AG10803 (cell line): ENCODE results near the gene PAPSS1.
"Not testable (repeated sequence)": the region's sequence is repeated elsewhere in the genome, so short reads cannot be mapped to it uniquely, and the experiment has no call there.

Experiments used
- DNase-seq: peaks from one replicate; pipeline ENCODE4 v3.0.0; 2010; ENCODE audit warnings: low read depth
- H3K4me3 ChIP-seq: 2 replicates; pipeline ENCODE4 v1.5.1; 2011; ENCODE audit warnings: mild to moderate bottlenecking, low read length, control low read depth
- TF ChIP-seq, protein P1 (sequence below): conservative IDR thresholded peaks from 2 replicates; pipeline ENCODE4 v1.5.1; 2011; ENCODE audit warnings: mild to moderate bottlenecking, low read length, control low read depth, inconsistent platforms

The PAPSS1 gene

GRCh38 chr4:107699466-107700206, 20.4 kb downstream of the PAPSS1 start:
- H3K4me3 ChIP-seq, result no peak overlapping the region
- TF ChIP-seq, protein P1, sequence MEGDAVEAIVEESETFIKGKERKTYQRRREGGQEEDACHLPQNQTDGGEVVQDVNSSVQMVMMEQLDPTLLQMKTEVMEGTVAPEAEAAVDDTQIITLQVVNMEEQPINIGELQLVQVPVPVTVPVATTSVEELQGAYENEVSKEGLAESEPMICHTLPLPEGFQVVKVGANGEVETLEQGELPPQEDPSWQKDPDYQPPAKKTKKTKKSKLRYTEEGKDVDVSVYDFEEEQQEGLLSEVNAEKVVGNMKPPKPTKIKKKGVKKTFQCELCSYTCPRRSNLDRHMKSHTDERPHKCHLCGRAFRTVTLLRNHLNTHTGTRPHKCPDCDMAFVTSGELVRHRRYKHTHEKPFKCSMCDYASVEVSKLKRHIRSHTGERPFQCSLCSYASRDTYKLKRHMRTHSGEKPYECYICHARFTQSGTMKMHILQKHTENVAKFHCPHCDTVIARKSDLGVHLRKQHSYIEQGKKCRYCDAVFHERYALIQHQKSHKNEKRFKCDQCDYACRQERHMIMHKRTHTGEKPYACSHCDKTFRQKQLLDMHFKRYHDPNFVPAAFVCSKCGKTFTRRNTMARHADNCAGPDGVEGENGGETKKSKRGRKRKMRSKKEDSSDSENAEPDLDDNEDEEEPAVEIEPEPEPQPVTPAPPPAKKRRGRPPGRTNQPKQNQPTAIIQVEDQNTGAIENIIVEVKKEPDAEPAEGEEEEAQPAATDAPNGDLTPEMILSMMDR, result no peak
- no peak for DNase-seq

- not testable (repeated sequence) for H3K4me3 ChIP-seq, DNase-seq
These were observed 23.8 kb downstream of the PAPSS1 start for GRCh38 chr4:107696187-107696586.

DNA sequence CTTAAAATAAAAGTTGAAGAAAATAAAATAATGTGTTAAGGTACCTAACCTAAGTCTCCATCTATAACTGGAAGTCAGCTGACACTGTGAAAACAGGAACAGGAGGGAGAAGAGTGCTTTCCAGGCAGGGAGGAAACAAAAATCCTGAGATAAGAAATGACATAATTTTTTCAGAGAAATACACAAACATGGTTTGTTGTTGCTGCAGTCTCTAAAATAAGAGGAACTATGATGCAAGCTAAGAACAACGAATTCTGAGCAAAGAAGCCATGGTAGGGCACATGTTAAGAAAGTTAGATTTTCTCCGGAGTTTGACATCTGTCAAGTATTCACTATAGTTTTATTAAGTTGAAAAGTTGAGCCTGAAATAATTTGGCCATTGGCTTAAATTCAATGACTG, 26.9 kb downstream of the PAPSS1 start:
- no peak overlapping the region for H3K4me3 ChIP-seq
- no peak for DNase-seq
- TF ChIP-seq, protein P1, result no peak

DNA sequence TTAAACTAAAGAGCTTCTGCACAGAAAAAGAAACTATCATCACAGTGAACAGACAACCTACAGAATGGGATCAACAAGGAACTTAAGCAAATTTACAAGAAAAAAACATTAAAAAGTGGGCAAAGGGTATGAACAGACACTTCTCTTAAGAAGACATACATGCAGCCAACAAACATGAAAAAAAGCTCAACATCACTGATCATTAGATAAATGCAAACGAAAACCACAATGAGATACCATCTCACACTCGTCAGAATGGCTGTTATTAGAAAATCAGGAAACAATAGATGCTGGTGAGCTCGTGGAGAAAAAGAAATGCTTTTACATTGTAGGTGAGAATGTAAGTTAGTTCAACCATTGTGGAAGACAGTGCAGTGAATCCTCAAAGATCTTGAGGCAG, 27.8 kb downstream of the PAPSS1 start:
- H3K4me3 ChIP-seq, result no peak overlapping the region
- TF ChIP-seq, protein P1, result no peak
- DNase-seq, result no peak

- H3K4me3 ChIP-seq, result no peak overlapping the region
- no peak for DNase-seq
- TF ChIP-seq, protein P1, result no peak
These were observed 28.7 kb downstream of the PAPSS1 start for GRCh38 chr4:107691378-107691777.

DNA sequence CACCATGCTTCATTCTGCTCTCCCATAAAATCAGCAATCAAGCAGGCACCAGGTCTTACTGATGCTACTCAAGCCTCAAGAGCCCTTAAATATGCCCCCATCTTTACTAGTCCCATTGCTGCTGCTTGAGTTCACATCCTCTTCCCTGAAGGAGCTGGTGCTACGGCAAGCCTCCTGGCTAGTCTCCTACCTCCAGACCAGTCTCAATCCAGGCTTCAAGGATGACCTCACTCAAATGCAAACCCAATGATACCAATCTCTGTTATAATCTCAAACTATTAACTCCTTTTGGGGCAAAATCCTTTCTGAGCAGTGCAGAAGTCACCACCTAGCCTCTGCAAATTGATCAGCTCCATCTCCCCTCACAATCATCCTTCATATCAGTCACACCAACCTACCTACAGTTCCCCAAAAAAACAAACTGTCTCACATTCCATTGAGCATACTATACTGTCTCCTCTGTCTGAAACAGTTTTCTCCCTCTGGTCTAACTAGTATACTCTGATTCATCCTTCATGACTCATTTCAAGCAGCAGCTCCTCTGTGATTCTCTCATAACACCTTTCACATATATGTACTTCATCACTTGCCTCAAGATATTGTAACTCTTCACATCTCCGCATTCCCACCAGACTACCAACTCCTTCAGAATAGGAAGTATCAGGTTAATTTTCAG, 30.0 kb downstream of the PAPSS1 start:
- H3K4me3 ChIP-seq, result no peak overlapping the region
- TF ChIP-seq, protein P1, result no peak
- peak; percentile 67 for DNase-seq

DNA sequence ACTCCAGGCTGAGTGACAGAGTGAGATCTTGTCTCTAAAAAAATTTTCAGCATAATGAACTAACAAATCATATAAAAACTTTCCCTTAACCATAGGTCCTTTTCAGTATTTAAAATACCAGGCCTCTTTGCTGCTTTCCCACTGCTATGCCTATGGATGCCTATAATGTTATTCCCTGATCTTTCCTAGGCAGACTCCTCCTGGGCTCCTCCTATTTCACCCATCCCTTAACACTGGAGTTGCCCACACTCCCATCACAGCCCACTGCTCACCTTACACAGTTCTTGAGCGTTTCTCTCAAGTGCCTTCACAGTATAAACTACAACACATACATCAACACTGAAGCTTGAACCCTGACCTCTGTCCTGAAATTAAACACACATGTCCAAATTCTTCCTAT, 31.6 kb downstream of the PAPSS1 start:
- DNase-seq, result no peak
- TF ChIP-seq, protein P1, result no peak
- H3K4me3 ChIP-seq, result no peak overlapping the region
